Choroid plexus epithelial cell (primary cell): ENCODE measurements around the gene HIVEP3.

Experiments used
- DNase-seq: peaks from one replicate; pipeline ENCODE4 v3.0.0-alpha.2; 2010; ENCODE audit warnings: low read depth
- H3K4me3 ChIP-seq: 2 replicates; pipeline ENCODE4 v1.5.1; 2011; ENCODE audit warnings: low read depth, mild to moderate bottlenecking, control low read depth, low read length, moderate library complexity
- TF ChIP-seq, protein P1 (sequence below): conservative IDR thresholded peaks from 2 replicates; pipeline ENCODE4 v1.5.1; 2011; ENCODE audit warnings: low read depth, mild to moderate bottlenecking, control low read depth, inconsistent platforms, low read length, moderate library complexity

Gene HIVEP3

DNA sequence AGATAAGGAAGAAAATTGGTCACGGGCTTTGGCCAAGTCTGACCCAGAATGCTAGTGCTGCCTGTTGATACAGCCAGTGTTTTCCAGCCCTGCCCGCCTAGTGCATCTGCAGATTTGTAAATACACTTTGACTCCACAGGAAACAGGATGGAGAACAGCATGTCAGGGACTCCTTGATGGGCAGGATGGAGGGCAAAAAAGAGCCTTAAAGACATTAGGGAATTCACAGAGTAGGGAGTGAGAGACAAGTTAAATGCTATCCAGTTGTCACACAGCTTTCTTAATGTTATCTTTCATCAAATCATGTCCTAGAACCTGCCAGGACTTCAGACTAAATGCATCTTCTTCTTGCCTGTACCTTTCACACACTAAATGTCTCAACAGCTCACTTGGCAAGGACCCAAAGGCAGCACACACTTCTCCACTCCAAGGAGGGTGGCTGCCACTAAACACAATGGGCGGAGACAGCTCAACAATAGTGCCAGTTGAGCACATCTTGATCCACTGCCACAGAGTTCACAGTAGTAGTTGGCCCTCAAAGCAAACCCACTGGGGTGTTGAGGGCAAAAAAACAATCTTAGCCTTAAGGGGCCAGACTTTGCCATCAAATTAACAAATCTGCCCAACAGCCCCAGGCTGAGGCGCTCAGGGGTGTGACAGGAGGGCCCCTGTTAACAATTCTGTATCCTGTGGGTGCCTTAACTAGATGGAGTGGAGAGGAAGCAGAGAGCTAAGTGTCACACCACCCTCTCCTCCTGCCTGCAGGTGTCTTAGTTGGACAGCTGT, 2.7 kb downstream of the HIVEP3 start:
- no peak for DNase-seq
- no peak overlapping the region for H3K4me3 ChIP-seq
- TF ChIP-seq, protein P1, sequence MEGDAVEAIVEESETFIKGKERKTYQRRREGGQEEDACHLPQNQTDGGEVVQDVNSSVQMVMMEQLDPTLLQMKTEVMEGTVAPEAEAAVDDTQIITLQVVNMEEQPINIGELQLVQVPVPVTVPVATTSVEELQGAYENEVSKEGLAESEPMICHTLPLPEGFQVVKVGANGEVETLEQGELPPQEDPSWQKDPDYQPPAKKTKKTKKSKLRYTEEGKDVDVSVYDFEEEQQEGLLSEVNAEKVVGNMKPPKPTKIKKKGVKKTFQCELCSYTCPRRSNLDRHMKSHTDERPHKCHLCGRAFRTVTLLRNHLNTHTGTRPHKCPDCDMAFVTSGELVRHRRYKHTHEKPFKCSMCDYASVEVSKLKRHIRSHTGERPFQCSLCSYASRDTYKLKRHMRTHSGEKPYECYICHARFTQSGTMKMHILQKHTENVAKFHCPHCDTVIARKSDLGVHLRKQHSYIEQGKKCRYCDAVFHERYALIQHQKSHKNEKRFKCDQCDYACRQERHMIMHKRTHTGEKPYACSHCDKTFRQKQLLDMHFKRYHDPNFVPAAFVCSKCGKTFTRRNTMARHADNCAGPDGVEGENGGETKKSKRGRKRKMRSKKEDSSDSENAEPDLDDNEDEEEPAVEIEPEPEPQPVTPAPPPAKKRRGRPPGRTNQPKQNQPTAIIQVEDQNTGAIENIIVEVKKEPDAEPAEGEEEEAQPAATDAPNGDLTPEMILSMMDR, result no peak

DNA sequence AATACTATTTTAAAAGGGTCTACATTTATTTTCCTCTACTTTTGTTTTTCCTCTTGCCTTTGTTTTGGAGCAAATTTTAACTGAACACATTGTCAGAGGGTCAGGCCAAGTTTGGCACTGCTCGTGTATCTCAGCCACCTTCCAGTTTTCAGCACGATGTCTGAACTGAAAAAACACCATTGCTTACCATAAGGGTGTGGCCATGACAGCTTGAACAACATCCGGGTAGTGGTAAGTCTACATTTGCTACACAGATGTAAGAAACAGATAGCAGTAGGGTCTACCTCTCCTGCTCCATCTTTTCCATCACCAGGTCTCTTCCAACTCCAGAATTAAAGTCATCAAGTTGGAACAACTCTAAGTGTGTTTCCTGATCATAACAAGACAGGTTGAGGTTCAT, 4.2 kb downstream of the HIVEP3 start:
- H3K4me3 ChIP-seq, result no peak overlapping the region
- TF ChIP-seq, protein P1, result no peak
- no peak for DNase-seq

DNA sequence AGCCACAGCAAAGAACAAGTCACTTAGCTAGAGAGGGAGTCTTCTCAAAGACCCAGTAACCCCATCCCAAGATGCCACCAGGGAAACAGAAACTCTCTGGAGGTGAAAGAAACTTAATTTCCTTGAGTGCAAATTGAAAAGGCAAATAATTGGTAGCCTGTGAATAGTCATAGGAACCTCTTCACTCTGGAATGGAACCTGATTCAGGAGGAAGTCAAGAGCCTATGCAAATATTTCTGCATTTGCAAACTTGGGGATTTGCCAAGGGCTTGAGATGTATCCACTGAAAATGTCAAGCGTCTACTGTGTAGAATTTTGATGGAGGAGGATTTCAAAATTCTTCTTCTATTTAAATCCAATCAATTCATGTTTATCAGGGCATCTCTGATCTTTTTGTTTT, 5.7 kb downstream of the HIVEP3 start:
- H3K4me3 ChIP-seq, result no peak overlapping the region
- no peak for DNase-seq
- TF ChIP-seq, protein P1, result no peak

DNA sequence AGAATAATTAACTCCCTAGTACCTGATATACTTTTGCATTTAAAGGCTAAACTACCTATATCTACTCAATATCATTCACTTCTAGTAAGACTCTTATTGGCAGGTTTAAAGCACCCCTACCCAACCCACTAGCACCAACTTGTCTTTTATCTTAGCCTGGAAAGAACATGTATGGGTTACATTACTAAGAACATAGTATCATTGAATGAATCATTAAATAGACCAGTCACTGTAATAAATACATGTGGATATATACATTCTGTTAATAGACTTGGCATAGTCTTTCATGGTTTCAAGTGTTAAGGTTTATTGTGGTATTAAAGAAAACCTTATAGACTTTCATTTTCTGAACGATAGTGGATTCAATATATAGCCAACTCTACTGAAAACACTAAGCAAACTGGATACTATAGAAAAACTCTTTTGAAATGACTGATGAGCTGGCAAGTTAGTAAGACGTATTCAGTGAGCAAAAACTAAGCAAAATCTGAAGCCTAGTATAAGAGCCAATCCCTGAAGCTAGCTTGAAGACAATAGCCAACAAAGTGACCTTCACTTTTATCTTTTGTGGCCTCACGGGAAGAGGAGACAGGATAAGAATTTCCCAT, 10.3 kb downstream of the HIVEP3 start:
- no peak for DNase-seq
- TF ChIP-seq, protein P1, result no peak
- H3K4me3 ChIP-seq, result no peak overlapping the region

DNA sequence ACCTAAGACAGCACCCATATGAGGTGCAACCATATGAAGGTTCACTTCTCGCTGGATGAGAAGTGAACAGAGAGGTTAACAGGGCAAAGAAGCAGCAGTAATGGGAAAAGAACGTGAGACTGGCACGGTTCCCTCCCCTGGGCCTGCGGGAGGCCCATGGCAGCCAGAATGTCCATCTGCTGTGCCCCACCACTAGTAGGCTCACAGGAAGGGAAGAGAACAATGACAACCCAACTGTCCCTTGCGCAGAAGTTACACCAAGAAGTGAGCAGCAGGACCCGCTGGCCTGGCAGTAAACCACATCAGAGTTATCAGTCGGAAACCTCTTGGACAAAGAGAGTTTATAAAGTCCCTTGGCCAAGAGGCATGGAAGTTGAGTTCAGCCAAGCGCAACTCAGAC, 11.3 kb downstream of the HIVEP3 start:
- no peak overlapping the region for H3K4me3 ChIP-seq
- TF ChIP-seq, protein P1, result no peak

DNA sequence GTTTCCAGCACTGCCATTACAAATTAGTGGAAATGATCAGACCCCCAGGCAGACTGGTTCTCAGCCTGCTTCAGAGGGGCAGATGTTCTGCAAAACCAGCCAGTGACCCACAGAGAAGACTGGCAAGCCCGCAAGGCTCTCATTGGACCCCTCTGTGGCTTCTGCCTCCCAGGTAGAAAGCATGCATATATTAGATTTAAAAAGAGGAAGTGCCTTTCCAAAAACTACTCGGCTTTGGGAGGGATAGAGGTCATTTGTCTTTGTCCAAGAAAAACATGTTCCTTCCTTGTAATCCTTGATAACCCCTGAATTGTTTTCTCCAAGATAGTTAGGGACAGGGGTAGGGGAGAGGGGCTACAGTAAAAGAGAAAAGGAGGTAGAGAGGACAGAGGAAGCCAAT, 11.8 kb downstream of the HIVEP3 start:
- H3K4me3 ChIP-seq, result no peak overlapping the region
- TF ChIP-seq, protein P1, result no peak
- no peak for DNase-seq

More for the DNA sequence above, 11.3 kb downstream of the HIVEP3 start:
- DNase-seq, result no peak
